ENCODE results near the gene MTHFD1L. TPM values are rescaled to one million over a fixed set of nuclear protein-coding genes. Genes with fewer than 3 reads are reported as not detected.

MTHFD1L gene
- total RNA-seq, 4 donors from 2014 or later = 3.3 to 7.8 (median 3.8) TPM

- TF ChIP-seq CTCF (IDR thresholded peaks at IDR 0.05; ENCODE audit: low read depth) = no peak
These were observed 56.6 kb downstream of the MTHFD1L start for GRCh38 chr6:150922137-150922536.

- TF ChIP-seq CTCF (IDR thresholded peaks at IDR 0.05; ENCODE audit: low read depth) = no peak
These were observed 59.5 kb downstream of the MTHFD1L start for GRCh38 chr6:150924808-150925589.

GRCh38 chr6:150925590-150925928, 60.1 kb downstream of the MTHFD1L start:
- no peak for TF ChIP-seq CTCF (IDR thresholded peaks at IDR 0.05; ENCODE audit: low read depth)

GRCh38 chr6:150925976-150926375, 60.5 kb downstream of the MTHFD1L start:
- no peak for TF ChIP-seq CTCF (IDR thresholded peaks at IDR 0.05; ENCODE audit: low read depth)

- no peak for TF ChIP-seq CTCF (IDR thresholded peaks at IDR 0.05; ENCODE audit: low read depth)
These were observed 63.4 kb downstream of the MTHFD1L start for GRCh38 chr6:150928882-150929281.

- no peak for TF ChIP-seq CTCF (IDR thresholded peaks at IDR 0.05; ENCODE audit: low read depth)
These were observed 63.9 kb downstream of the MTHFD1L start for GRCh38 chr6:150929416-150929815.

- TF ChIP-seq CTCF (IDR thresholded peaks at IDR 0.05; ENCODE audit: low read depth) = no peak
These were observed 65.3 kb downstream of the MTHFD1L start for GRCh38 chr6:150930841-150931240.
